Esophagus squamous epithelium (tissue), 5 donors: ENCODE results near the gene LNP1. TPM values are rescaled to one million over a fixed set of nuclear protein-coding genes. Genes with fewer than 3 reads are reported as not detected.

ENCODE experiments used
- DNase-seq: peaks from one replicate; lab custom pipeline; 2025; lab: John Stamatoyannopoulos, UW
- H3K27ac ChIP-seq, 4 donors: fragments of 200-600 bp; sonication (generic); one replicate each; pipeline ENCODE4 v1.5.1; 2016 to 2019; ENCODE audit warnings: mild to moderate bottlenecking in 1 of 4
- H3K27me3 ChIP-seq, 4 donors: fragments of 200-600 bp; sonication (generic); 1 replicate in 3 of 4; 2 replicates in 1 of 4; pipeline versions ENCODE4 v1.5.1 to v1.6.0; 2017 to 2021; ENCODE audit warnings: antibody characterized with exemption in 1 of 4
- H3K36me3 ChIP-seq, 3 donors: fragments of 200-600 bp; sonication (generic); one replicate each; pipeline ENCODE4 v1.5.1; 2016 to 2019
- H3K4me1 ChIP-seq, 3 donors: fragments of 200-600 bp; sonication (generic); one replicate each; pipeline ENCODE4 v1.5.1; 2017 to 2019
- H3K4me3 ChIP-seq, 4 donors: fragments of 200-600 bp; sonication (generic); 1 replicate in 3 of 4; 2 replicates in 1 of 4; pipeline ENCODE4 v1.5.1; 2016 to 2019; ENCODE audit warnings: mild to moderate bottlenecking in 2 of 4, moderate library complexity in 1 of 4
- H3K9me3 ChIP-seq, 3 donors: fragments of 200-600 bp; sonication (generic); one replicate each; pipeline ENCODE4 v1.5.1; 2016 to 2019
- CTCF ChIP-seq, 6 experiments: fragments of 450-650 bp in 4 of 6; fragments of 200-600 bp in 2 of 6; sonication (generic) in 2 of 6; IDR thresholded peaks; one replicate each; pipeline ENCODE4 v1.5.1; 2016 to 2019; ENCODE audit warnings: antibody characterized with exemption in 6 of 6, mild to moderate bottlenecking in 4 of 6, moderate library complexity in 4 of 6
- POLR2A ChIP-seq, 4 donors: fragments of 450-650 bp; IDR thresholded peaks; one replicate each; pipeline ENCODE4 v1.6.1; 2017; ENCODE audit warnings: antibody characterized with exemption in 4 of 4, mild to moderate bottlenecking in 4 of 4, moderate library complexity in 3 of 4
- WGBS, 2 donors: methylation state at CpG; one replicate each; pipeline ENCODE4 v1.1.5; 2018; 5-methylcytosine and 5-hydroxymethylcytosine counted together
- intact Hi-C: fragments of 100-400 bp; cut with DNase I; formaldehyde crosslinking; loops from one replicate; pipeline ENCODE4 v1.15.0; 2022
- total RNA-seq, 4 donors: library from RNA; depleted of rRNA; stranded (reverse); fragments of >200 nt; gene quantifications; one replicate each; pipeline ENCODE4 v1.1.0, GENCODE V29; 2016
- donor health status: DM: yes; HTN: yes; CAD: no.

Gene LNP1
- total RNA-seq, 4 donors from 2014 or later, result 0.31 to 1.5 (median 0.97) TPM

DNA sequence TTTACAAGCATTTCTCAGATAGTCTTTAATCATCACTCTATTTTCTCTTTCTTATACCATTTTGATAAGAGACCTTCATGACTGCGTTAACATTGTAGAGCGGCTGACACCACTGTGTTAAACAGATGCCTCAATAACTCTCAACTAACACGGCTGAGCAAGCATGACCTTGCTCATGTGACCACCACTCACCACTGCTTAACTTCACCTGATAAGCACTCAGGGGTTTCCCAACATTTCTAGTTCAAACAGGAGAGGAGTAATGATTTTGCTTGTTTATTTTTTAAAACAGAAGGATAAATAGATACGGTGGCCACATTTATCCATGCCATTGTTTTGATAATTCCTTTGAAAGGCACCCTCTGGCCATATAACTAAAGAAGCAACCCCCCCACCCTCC, 53.3 kb downstream of the LNP1 start:
- H3K36me3 ChIP-seq, result no peaks in the 10 kb centered on the region
- 64 to 74% methylated on average over 4 of the region's 4 CpGs for WGBS, 2 donors
- H3K4me3 ChIP-seq, result no peak overlapping the region
- no peak overlapping the region for H3K27ac ChIP-seq
- DNase-seq, result no peak
- no peaks in the 10 kb centered on the region for H3K9me3 ChIP-seq
- TF ChIP-seq POLR2A (IDR thresholded peaks at IDR 0.05) (no peak), CTCF (IDR thresholded peaks at IDR 0.05) (no peak)
- H3K27me3 ChIP-seq, result no peaks in the 10 kb centered on the region
- H3K4me1 ChIP-seq, result no peaks in the 10 kb centered on the region
- intact Hi-C loops, result no loop called here

DNA sequence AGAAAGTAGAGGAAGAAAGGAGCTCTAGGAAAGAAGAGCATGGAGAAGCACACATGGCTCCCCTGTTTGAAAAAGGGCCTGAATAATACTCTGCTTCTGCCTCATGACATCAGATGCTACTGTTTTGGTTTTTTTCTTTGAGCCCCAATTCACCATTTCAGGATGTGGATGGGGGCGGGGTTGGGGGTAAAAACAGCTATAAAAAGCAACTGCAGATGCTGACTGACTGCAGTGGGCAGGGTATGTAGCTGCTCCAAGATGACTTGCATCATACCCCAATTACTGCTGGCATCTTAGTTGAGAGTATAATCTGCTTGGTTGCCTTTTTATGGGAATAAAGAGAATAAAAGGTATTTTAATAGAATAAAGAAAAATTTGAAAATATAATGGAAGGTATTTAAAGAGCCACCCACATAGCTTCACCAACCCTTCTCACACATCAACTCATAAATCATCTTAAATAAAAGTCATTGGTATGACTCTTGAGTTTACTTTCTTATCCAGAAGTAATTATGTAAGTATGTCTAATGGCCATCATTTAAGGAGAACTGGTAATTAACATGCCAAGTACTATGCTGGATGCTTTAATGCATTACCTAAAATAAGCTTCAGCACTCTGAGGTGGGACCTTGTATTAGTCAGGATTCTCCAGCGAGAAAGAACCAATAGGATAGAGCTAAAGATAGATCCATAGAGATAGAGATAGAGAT, 54.7 kb downstream of the LNP1 start:
- TF ChIP-seq CTCF (IDR thresholded peaks at IDR 0.05), result no peak
- no peak for TF ChIP-seq POLR2A (IDR thresholded peaks at IDR 0.05)
- no peaks in the 10 kb centered on the region for H3K36me3 ChIP-seq
- no peak for DNase-seq
- H3K27ac ChIP-seq, result no peak overlapping the region
- intact Hi-C loops, result no loop called here
- H3K4me3 ChIP-seq, result no peak overlapping the region
- no peaks in the 10 kb centered on the region for H3K4me1 ChIP-seq
- WGBS, 2 donors, result 88 to 98% methylated on average over 2 of the region's 2 CpGs
- H3K9me3 ChIP-seq, result no peaks in the 10 kb centered on the region
- no peaks in the 10 kb centered on the region for H3K27me3 ChIP-seq

DNA sequence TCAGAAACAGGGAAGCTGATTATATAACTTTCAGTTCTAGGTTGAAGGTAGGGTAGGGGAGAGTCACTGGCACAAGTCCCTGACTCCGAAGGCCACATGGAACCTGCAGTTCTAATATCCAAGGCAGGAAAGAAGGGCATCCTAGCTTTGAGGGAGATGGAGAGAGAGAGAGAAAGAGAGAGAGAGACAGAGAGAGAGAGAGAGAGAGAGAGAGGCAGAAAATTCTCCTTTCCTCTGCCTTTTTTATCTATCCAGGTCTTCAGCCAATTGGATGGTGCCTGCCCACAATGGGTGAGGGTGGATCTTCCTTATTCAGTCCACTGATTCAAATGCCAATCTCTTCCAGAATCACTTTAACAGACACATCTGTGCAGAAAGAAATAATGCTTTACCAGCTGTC, 55.4 kb downstream of the LNP1 start:
- no peak overlapping the region for H3K27ac ChIP-seq
- WGBS, 2 donors, result 90 to 100% methylated on average over 1 of the region's 1 CpG
- no peak for TF ChIP-seq CTCF (IDR thresholded peaks at IDR 0.05)
- TF ChIP-seq POLR2A (IDR thresholded peaks at IDR 0.05), result no peak
- no peaks in the 10 kb centered on the region for H3K9me3 ChIP-seq
- no peaks in the 10 kb centered on the region for H3K4me1 ChIP-seq
- intact Hi-C loops, result no loop called here
- no peak overlapping the region for H3K4me3 ChIP-seq
- no peaks in the 10 kb centered on the region for H3K27me3 ChIP-seq
- DNase-seq, result no peak
- H3K36me3 ChIP-seq, result no peaks in the 10 kb centered on the region

DNA sequence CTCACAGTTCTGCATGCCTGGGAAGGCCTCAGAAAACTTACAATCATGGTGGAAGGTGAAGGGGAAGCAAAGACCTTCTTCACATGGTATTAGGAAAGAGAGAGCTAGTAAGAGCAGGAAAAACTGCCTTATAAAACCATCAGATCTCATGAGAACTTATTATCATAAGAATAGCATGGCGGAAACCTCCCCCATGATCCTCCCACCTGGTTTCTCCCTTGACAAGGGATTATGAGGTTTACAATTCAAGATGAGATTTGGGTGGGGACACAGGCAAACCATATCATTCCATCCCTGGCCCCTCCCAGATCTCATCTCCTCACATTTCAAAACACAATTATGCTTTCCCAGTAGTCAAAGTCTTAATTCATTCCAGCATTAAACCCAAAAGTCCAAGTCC, 56.5 kb downstream of the LNP1 start:
- H3K36me3 ChIP-seq, result no peaks in the 10 kb centered on the region
- H3K9me3 ChIP-seq, result no peaks in the 10 kb centered on the region
- H3K4me3 ChIP-seq, result no peak overlapping the region
- TF ChIP-seq POLR2A (IDR thresholded peaks at IDR 0.05), result no peak
- no peak for TF ChIP-seq CTCF (IDR thresholded peaks at IDR 0.05)
- no peak for DNase-seq
- H3K27me3 ChIP-seq, result no peaks in the 10 kb centered on the region
- H3K27ac ChIP-seq, result no peak overlapping the region
- no peaks in the 10 kb centered on the region for H3K4me1 ChIP-seq
- 86 to 100% methylated on average over 1 of the region's 1 CpG for WGBS, 2 donors
- intact Hi-C loops, result no loop called here

DNA sequence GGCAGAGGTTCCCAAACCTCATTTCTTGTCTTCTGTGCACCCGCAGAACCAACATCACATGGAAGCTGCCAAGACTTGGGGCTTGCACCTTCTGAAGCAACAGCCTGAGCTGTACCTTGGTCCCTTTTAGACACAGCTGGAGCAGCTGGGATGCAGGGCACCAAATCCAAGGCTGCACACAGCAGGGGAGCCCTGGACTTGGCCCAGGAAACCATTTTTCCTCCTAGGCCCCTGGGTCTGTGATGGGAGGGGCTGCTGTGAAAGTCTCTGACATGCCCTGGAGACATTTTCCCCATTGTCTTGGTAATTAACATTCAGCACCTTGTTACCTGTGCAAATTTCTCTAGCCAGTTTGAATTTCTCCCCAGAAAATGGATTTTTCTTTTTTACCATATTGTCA, 57.5 kb downstream of the LNP1 start:
- H3K36me3 ChIP-seq, result no peaks in the 10 kb centered on the region
- TF ChIP-seq POLR2A (IDR thresholded peaks at IDR 0.05), result no peak
- no peak for TF ChIP-seq CTCF (IDR thresholded peaks at IDR 0.05)
- no peak for DNase-seq
- H3K27me3 ChIP-seq, result no peaks in the 10 kb centered on the region
- H3K27ac ChIP-seq, result no peak overlapping the region
- H3K9me3 ChIP-seq, result no peaks in the 10 kb centered on the region
- H3K4me3 ChIP-seq, result no peak overlapping the region
- WGBS, 2 donors, result no CpG with 5 or more reads among the region's 1 CpG
- H3K4me1 ChIP-seq, result no peaks in the 10 kb centered on the region
- intact Hi-C loops, result no loop called here
